Globus pallidus (tissue), 1 donor: Measurements from ENCODE around the gene EFCAB10.
"Not testable (repeated sequence)": the region's sequence is repeated elsewhere in the genome, so short reads cannot be mapped to it uniquely, and the experiment has no call there.

ENCODE experiments used
- DNase-seq: peaks from one replicate; pipeline ENCODE4 v3.0.0-alpha.2; 2015; ENCODE audit warnings: low spot score

The EFCAB10 gene

DNA sequence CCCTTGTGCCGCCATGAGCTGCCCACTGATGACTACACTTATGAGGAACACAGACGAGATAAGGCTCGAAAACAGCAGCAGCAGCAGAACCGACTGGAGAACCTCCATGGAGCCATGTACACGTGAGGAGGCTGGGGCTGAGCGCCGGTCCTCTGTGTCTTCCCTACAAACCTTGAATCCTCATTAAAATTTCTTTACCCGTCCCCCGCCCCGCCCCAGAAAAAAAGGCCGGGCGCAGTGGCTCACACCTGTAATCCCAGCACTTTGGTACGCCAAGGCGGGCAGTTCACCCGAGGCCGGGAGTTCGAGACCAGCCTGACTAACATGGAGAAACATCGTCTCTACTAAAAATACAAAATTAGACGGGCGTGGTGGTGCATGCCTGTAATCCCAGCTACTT, 50.7 kb downstream of the EFCAB10 start:
- DNase-seq = no peak

DNA sequence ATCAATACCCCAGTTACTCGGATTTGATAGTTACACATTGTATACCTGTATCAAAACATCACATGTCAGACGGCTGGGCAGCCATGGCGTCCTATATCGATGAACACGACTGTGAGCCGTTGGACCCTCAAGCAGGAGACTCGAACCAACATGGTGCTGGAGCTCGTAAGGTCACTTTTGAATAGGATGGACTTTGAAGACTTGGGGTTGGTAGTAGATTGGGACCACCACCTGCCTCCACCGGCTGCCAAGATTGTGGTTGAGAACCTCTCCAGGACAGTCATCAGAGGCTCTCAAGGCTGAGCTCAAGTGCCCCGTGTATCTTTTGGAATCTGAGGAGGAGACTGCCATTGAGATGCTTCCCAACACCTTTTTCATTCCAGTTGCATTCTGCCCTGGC, 51.2 kb downstream of the EFCAB10 start:
- no peak for DNase-seq

DNA sequence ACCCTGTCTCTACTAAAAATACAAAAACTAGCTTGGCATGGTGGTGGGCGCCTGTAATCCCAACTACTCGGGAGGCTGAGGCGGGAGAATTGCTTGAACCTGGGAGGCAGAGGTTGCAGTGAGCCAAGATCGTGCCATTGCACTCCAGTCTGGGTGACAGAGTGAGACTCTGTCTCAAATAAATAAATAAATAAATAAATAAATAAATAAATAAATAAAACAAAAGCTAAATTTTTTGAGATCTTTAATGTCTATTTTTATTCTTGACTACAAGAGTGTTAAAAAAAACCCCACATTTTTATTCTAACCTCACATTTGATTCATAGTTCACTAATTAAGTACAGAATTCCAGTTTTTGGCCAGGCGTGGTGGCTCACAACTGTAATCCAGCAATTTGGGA, 53.6 kb downstream of the EFCAB10 start:
- DNase-seq = not testable (repeated sequence)

DNA sequence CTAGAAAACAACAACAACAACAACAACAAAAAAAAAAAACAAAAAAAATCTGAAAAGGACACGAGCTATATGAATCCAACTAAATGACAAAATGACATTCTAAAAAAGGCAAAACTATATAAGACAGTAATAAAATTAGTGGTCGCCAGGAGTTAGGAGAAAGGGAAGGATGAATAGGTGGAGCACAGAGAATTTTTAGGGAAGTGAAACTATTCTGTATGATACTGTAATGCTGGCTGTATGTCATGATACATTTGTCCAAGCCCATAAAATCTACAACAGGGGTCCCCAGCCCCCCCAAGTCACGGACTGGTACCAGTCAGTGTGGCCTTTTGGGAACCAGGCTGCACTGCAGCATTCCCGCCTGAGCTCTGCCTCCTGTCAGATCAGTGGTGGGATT, 56.5 kb downstream of the EFCAB10 start:
- DNase-seq = no peak

DNA sequence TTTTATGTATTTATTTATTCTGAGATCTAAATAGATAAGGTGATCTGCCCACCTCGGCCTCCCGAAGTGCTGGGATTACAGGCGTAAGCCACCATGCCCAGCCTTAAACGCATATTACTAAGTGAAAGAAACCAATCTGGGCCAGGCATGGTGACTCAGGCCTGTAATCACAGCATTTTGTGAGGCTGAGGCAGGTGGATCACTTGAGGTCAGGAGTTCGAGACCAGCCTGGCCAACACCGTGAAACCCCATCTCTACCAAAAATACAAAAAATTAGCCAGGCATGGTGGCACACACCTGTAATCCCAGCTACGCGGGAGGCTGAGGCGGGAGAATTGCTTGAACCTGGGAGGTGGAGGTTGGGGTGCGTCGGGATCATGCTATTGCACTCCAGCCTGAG, 56.9 kb downstream of the EFCAB10 start:
- not testable (repeated sequence) for DNase-seq

DNA sequence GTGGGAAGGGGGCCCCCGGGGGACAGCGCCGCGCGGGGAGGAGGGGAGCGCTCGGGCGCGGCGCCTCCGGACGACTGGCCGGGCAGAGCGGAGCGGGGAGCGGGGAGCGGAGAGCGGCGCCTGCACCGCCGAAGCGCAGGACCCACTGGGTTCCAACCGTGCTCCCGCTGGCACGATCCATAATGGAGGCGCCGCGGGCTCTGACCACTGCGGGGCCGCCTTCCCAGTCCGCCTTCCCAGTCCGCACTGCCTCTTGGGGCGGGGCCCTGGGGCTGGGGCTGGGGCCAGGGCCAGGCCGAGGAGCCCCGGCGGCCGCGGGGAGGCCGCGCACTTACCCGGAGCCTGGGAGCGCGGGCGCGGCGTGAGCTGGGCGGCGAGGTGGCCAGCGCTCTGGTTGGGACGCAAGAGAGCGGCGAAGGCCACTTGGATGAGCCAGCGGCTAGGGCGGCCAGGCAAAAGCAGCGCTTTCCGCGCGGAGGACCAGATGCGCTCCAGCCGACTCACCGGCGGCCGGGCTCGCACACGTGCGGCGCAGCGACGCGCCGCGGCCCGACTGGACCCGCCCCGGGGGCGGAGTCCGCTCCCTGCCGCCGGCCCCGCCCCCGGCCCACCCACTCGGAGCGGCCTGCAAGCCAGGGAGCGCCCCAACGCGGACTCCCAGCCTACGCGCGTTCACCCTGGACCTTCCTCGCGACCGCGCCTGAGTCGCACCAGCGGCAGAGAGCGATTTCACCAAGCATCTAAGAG, 59.4 kb downstream of the EFCAB10 start, which contains the start of gene PUS7:
Gene PUS7 (minus strand): TSS at position 555 of the 747 bp plus-strand sequence. CDS start 13,759 bp downstream, outside the sequence.
- peak; percentile 90 for DNase-seq

DNA sequence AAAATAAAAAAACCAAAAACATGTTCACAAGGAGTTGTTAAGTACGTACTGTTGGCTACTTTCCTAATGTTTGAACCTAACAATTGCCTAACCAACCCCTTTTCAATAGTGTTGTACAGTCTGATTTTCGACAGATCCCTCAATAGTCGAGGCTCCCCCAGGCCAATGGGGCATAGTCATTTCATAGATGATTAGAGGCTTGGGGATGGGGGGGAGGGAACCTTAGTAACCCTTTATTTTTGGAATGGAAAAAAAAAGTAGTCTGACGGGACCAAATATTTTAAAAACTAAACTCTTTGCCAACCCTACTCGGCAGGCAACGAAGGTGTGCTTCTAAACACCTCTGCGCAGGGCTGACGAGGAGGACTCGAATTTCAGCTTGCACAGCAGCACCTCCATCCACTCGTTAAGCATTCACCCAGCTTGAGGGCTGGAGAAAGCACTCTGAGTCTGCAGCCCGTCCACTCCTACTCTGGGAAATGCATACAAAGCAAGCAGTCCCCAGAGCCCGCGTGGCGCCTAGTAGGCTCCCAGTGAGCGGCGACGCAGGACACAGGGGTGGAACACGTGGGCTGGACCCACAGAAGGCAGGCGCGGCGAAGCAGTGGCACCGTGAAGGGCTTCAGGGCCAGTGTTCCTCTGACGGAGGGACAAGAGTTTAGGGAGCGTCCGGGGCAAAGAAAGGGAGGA, 60.1 kb downstream of the EFCAB10 start:
- DNase-seq = peak; percentile 33

DNA sequence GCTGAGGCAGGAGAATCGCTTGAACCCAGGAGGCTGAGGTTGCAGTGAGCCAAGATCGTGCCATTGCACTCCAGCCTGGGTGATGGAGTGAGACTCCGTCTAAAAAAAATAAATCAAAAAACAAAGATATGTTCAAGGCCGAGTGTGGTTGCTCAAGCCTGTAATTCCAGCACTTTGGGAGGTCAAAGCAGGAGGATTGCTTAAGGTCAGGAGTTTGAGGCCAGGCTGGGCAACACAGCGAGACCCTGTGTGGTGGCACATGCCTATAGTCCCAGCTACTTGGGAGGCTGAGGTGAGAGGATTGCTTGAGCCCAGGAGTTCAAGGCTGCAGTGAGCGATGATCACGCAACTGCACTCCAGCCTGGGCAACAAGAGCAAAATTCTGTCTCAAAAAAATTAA, 60.7 kb downstream of the EFCAB10 start:
- DNase-seq = not testable (repeated sequence)

DNA sequence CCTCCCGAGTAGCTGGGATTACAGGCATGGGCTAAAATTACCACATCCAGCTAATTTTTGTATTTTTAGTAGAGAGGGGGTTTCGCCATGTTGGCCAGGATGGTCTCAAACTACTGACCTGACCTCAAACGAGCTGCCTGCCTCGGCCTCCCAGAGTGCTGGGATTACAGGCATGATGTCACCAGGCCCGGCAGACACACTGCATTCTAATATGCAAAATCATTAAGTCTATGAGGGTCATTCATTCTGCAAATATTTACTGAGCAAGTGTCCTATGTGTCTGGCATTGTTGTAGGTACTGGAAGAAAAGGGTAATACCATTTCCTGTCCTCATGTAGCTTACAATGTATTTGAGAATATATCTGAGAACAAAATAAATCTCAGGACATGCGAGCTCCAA, 61.9 kb downstream of the EFCAB10 start:
- no peak for DNase-seq

DNA sequence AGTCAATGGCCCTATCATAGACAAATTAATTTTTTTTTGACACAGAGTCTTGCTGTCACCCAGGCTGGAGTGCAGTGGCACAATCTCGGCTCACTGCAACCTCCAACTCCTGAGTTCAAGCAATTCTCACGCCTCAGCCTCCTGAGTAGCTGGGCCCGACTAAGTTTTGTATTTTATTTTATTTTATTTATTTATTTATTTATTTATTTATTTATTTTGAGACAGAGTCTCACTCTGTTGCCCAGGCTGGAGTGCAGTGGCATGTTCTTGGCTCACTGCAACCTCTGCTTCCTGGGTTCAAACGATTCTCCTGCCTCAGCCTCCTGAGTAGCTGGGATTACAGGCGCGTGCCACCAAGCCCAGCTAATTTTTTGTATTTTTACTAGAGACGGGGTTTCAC, 65.7 kb downstream of the EFCAB10 start:
- DNase-seq = not testable (repeated sequence)
